Pancreas (tissue), 10 donors: Measurements from ENCODE around the gene TTC23. TPM values are rescaled to one million over a fixed set of nuclear protein-coding genes. Genes with fewer than 3 reads are reported as not detected.

Experiments
- ATAC-seq, 4 donors: fragments of 200-7000 bp; cut with Tn5 transposase; one replicate each; pipeline versions ENCODE4 v1.8.0 to v1.9.1; 2020; ENCODE audit warnings: mild to moderate bottlenecking in 4 of 4, moderate library complexity in 4 of 4
- DNase-seq, 6 donors: peaks; one replicate each; pipeline ENCODE4 v3.0.0-alpha.2; 2020
- FAIRE-seq: peaks from 2 replicates; lab custom pipeline; 2012; peaks lifted over from hg19 to GRCh38; lab: Jason Lieb, UNC
- H3K27ac ChIP-seq, 4 donors: fragments of 200-600 bp; sonication (generic); 1 replicate in 3 of 4; 2 replicates in 1 of 4; pipeline versions ENCODE4 v1.5.0 to v1.8.0; 2020
- H3K27me3 ChIP-seq, 4 donors: fragments of 200-600 bp; one replicate each; pipeline ENCODE4 v1.8.0; 2021
- H3K36me3 ChIP-seq, 3 donors: fragments of 200-600 bp; sonication (generic) in 1 of 3; one replicate each; pipeline versions ENCODE4 v1.5.0 to v1.8.0; 2020 to 2021
- H3K4me1 ChIP-seq, 3 donors: fragments of 200-600 bp; one replicate each; pipeline ENCODE4 v1.8.0; 2021
- H3K4me3 ChIP-seq, 4 donors: fragments of 200-600 bp; sonication (generic) in 2 of 4; one replicate each; pipeline versions ENCODE4 v1.5.0 to v1.8.0; 2020 to 2021
- H3K9me3 ChIP-seq, 4 donors: fragments of 200-600 bp; one replicate each; pipeline ENCODE4 v1.8.0; 2021
- CTCF ChIP-seq, 4 donors: fragments of 200-600 bp; sonication (generic) in 3 of 4; IDR thresholded peaks; one replicate each; pipeline versions ENCODE4 v1.5.0 to v1.8.0; 2021; ENCODE audit warnings: antibody characterized with exemption in 4 of 4
- WGBS, 2 donors: extraction: QIAGEN DNeasy Blood & Tissue Kit; methylation state at CpG; one replicate each; pipeline ENCODE4 v1.1.7; 2013; 5-methylcytosine and 5-hydroxymethylcytosine counted together
- intact Hi-C, 3 donors: fragments of 100-400 bp; cut with DNase I; formaldehyde crosslinking; loops; one replicate each; pipeline versions ENCODE4 v1.11.1 to v1.14.2; 2022
- polyA plus RNA-seq, 2 donors: library from polyadenylated mRNA; stranded (reverse); fragments of 200-250 nt; gene quantifications; one replicate each; pipeline ENCODE4 v1.2.3, GENCODE V29; 2013
- total RNA-seq, 6 donors: library from RNA; stranded (reverse); fragmentation: NEBNext Ultra II Directional in 4 of 6; extraction: Animal tissue kit (Norgen Biotek cat#: 25700) in 4 of 6; gene quantifications; one replicate each; pipeline versions ENCODE4 v1.2.1 to v1.2.4, GENCODE V29; 2021 to 2023
- donor health status: healthy with polysubstance abuse.
- donor health status: DM: no; HTN: no; CAD: no; lungs with moderate emphysema.
- donor health status: DM: no; HTN: no; CAD: no.
- donor health status: control.
- donor health status: control.
- donor health status: Bipolar disorder and iron deficiency.
- donor health status: DM: yes; HTN: yes; CAD: no.
- donor health status: DM: no; HTN: no; CAD: no.
- donor health status: DM: no; HTN: no; CAD: no.
- donor health status: DM: yes; HTN: yes; CAD: no.

TTC23 gene
- total and polyA plus RNA-seq, 8 donors = 5.5 to 13.5 (median 7.8) TPM

DNA sequence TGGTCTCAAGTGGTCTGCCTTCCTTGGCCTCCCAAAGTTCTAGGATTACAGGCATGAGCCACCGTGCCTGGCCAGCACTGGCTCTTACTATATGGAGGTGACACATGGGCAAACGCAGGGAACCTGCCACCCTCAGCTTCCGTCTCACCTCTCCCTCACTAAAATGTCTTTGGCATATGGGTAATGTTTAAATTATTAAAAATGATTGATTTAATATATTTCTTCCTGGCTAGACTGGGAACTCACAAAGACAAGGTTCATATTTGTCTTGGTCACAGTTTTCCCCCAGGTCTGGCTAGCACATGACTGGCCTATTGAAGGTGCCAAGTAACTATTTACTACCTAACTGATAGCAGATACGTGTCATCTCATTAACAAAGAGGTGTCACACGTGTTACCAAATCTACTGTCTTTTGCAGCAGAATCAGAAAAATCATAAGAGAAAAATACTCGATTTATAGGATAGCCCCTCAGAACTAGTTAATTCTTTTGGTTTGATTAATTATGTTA is 96.3 kb downstream of the TTC23 start:
- Histone ChIP-seq H3K4me3 (no peak overlapping the region), H3K36me3 (no peaks in the 10 kb centered on the region), H3K4me1 (peaks cover 8 to 16% (median 13%) of the 10 kb centered on the region in 3 donors), H3K27me3 (no peaks in the 10 kb centered on the region), H3K27ac (no peak overlapping the region), H3K9me3 (no peaks in the 10 kb centered on the region)
- FAIRE-seq = no peak
- ATAC-seq = peak in 3 of 4 donors; percentile 44 to 59 (median 53)
- intact Hi-C loops = loop anchor here in 1 of 3 donors (10.0 kb wide), 1 partner anchor 58 kb away; no protein-coding TSS in a partner anchor
- TF ChIP-seq CTCF (IDR thresholded peaks at IDR 0.05) = no peak
- DNase-seq = no peak
- WGBS, 2 donors = 28 to 37% methylated on average over 6 of the region's 6 CpGs

DNA sequence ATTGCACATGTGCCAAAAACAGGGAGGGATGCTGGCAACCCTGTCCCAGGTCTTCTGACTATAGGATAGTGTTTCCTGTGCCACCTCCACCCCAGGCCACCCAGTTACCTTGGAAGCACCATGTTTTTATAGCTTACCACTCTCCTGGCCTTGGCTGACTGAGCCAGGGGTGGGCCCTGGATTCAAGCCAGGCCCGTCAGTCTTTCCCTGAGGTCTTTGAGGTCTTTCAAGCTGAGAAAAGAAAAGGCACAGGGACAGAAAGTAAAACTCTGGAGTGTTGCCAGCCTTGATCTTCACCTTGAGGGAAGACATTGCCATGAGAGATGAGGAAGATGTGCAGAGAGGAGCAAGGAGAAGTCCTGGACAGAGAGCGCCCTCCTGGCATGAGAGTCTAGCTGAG is 98.2 kb downstream of the TTC23 start:
- TF ChIP-seq CTCF (IDR thresholded peaks at IDR 0.05) = no peak
- no peaks in the 10 kb centered on the region for H3K27me3 ChIP-seq
- WGBS, 2 donors = 81 to 82% methylated on average over 2 of the region's 2 CpGs
- no peak for FAIRE-seq
- no peaks in the 10 kb centered on the region for H3K36me3 ChIP-seq
- H3K4me1 ChIP-seq = peaks cover 8 to 16% (median 13%) of the 10 kb centered on the region in 3 donors
- no peak overlapping the region for H3K4me3 ChIP-seq
- ATAC-seq = no peak
- no peak overlapping the region for H3K27ac ChIP-seq
- no peaks in the 10 kb centered on the region for H3K9me3 ChIP-seq
- DNase-seq = no peak
- intact Hi-C loops = loop anchor here in 1 of 3 donors (10.0 kb wide), 1 partner anchor 56 kb away; no protein-coding TSS in a partner anchor

DNA sequence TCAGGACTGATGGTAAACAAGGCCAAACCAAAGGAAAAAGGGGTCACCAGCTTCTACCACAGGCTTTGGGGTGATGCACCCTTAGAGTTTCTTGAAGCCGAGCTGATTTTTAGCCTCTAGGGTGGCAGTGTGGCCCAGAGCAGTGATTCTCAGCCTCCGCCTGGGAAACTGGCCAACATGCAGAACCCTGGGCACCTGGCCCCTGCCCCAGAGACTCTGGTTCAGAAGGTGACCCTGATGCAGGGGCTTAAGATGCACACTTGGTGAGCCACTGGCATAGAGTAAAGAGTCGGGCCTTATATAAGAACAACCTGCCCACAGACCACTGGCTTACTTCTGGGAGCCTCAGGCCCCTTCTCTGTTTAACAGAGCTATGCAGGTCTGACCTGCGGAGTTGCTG is 100.0 kb downstream of the TTC23 start:
- no peak overlapping the region for H3K27ac ChIP-seq
- 96 to 97% methylated on average over 4 of the region's 4 CpGs for WGBS, 2 donors
- ATAC-seq (no peak), FAIRE-seq (no peak), DNase-seq (no peak)
- H3K36me3 ChIP-seq = no peaks in the 10 kb centered on the region
- TF ChIP-seq CTCF (IDR thresholded peaks at IDR 0.05) = no peak
- H3K4me1 ChIP-seq = peaks cover 8 to 13% (median 12%) of the 10 kb centered on the region in 3 donors
- intact Hi-C loops = no loop called here
- H3K4me3 ChIP-seq = no peak overlapping the region
- no peaks in the 10 kb centered on the region for H3K9me3 ChIP-seq
- H3K27me3 ChIP-seq = no peaks in the 10 kb centered on the region

GRCh38 chr15:99148851-99149276 is 100.5 kb downstream of the TTC23 start:
- Histone ChIP-seq H3K4me3 (no peak overlapping the region), H3K36me3 (no peaks in the 10 kb centered on the region), H3K4me1 (peaks cover 7 to 9% (median 8%) of the 10 kb centered on the region in 3 donors), H3K9me3 (no peaks in the 10 kb centered on the region), H3K27me3 (no peaks in the 10 kb centered on the region), H3K27ac (no peak overlapping the region)
- FAIRE-seq (no peak), ATAC-seq (no peak), DNase-seq (no peak)
- intact Hi-C loops = no loop called here
- 88 to 95% methylated on average over 7 of the region's 7 CpGs for WGBS, 2 donors
- no peak for TF ChIP-seq CTCF (IDR thresholded peaks at IDR 0.05)

- intact Hi-C loops = no loop called here
- Histone ChIP-seq H3K36me3 (no peaks in the 10 kb centered on the region), H3K27ac (no peak overlapping the region), H3K27me3 (no peaks in the 10 kb centered on the region), H3K9me3 (no peaks in the 10 kb centered on the region), H3K4me1 (peaks cover 0 to 3% (median 3%) of the 10 kb centered on the region in 3 donors), H3K4me3 (no peak overlapping the region)
- no peak for ATAC-seq
- no peak for TF ChIP-seq CTCF (IDR thresholded peaks at IDR 0.05)
- FAIRE-seq = no peak
- no peak for DNase-seq
- WGBS, 2 donors = 98 to 99% methylated on average over 5 of the region's 5 CpGs
Observed at GRCh38 chr15:99146661-99147060, 102.7 kb downstream of the TTC23 start.
